Loucy (cell line): Measurements from ENCODE around the gene MYEOV.

Experiments used
- H2AFZ ChIP-seq: fragments of 200-600 bp; sonication (generic); 2 replicates; pipeline ENCODE4 v1.6.0; 2016; ENCODE audit warnings: antibody characterized with exemption, mild to moderate bottlenecking, low read length, moderate library complexity
- H3F3A ChIP-seq: fragments of 200-600 bp; 2 replicates; pipeline ENCODE4 v1.6.0; 2016; ENCODE audit warnings: antibody characterized with exemption, low read depth, mild to moderate bottlenecking
- H3K27me3 ChIP-seq: fragments of 200-600 bp; sonication (generic); 2 replicates; pipeline ENCODE4 v1.6.1; 2014; ENCODE audit warnings: low read length, mild to moderate bottlenecking; ENCODE audit not compliant: insufficient read depth, poor library complexity, severe bottlenecking
- H3K36me3 ChIP-seq: fragments of 200-600 bp; sonication (generic); 2 replicates; pipeline ENCODE4 v1.6.1; 2016; ENCODE audit warnings: low read length; ENCODE audit not compliant: insufficient read depth
- H3K4me1 ChIP-seq: fragments of 200-600 bp; sonication (generic); 2 replicates; pipeline ENCODE4 v1.5.1; 2014; ENCODE audit warnings: low read length, mild to moderate bottlenecking; ENCODE audit not compliant: insufficient read depth, poor library complexity, severe bottlenecking
- H3K4me2 ChIP-seq: fragments of 200-600 bp; sonication (generic); 2 replicates; pipeline ENCODE4 v1.6.0; 2014; ENCODE audit warnings: antibody characterized with exemption, low read length, low read depth, mild to moderate bottlenecking; ENCODE audit not compliant: poor library complexity, severe bottlenecking
- H3K4me3 ChIP-seq: fragments of 200-600 bp; sonication (generic); 2 replicates; pipeline ENCODE4 v1.5.1; 2014; ENCODE audit warnings: low read length, mild to moderate bottlenecking, mixed read lengths; ENCODE audit not compliant: poor library complexity, severe bottlenecking
- H3K79me2 ChIP-seq: fragments of 200-600 bp; sonication (generic); 2 replicates; pipeline ENCODE4 v1.6.1; 2014; ENCODE audit warnings: low read length; ENCODE audit not compliant: insufficient read depth
- H3K9ac ChIP-seq: fragments of 200-600 bp; sonication (generic); 2 replicates; pipeline ENCODE4 v1.6.0; 2014; ENCODE audit warnings: mild to moderate bottlenecking, low read depth, low read length, moderate library complexity; ENCODE audit not compliant: poor library complexity, severe bottlenecking
- H3K9me2 ChIP-seq: fragments of 200-600 bp; sonication (generic); replicated peaks from 2 replicates; pipeline ENCODE4 v1.6.1; 2016; ENCODE audit warnings: low read depth, low read length, mixed read lengths
- H3K9me3 ChIP-seq: fragments of 200-600 bp; sonication (generic); 2 replicates; pipeline ENCODE4 v1.6.1; 2014; ENCODE audit warnings: mild to moderate bottlenecking, antibody characterized with exemption, low read length, low read depth; ENCODE audit not compliant: insufficient read depth
- H4K20me1 ChIP-seq: fragments of 200-600 bp; sonication (generic); 2 replicates; pipeline ENCODE4 v1.6.0; 2014; ENCODE audit warnings: antibody characterized with exemption, low read length, mild to moderate bottlenecking; ENCODE audit not compliant: insufficient read depth, poor library complexity, severe bottlenecking
- CTCF ChIP-seq: fragments of 200-600 bp; sonication (generic); conservative IDR thresholded peaks from 2 replicates; pipeline ENCODE4 v1.5.1; 2014; ENCODE audit warnings: mild to moderate bottlenecking, antibody characterized with exemption, low read length
- EZH2phosphoT487 ChIP-seq: fragments of 200-600 bp; IDR thresholded peaks from 2 replicates; pipeline ENCODE4 v1.6.1; 2018; ENCODE audit warnings: antibody characterized with exemption, mild to moderate bottlenecking, moderate library complexity, borderline replicate concordance

Gene MYEOV

GRCh38 chr11:69300120-69301060, 6.4 kb downstream of the MYEOV start:
- H3K4me1 ChIP-seq = peaks cover 76% of the 10 kb centered on the region
- TF ChIP-seq EZH2phosphoT487 (no peak), CTCF (no peak)
- H3K9ac ChIP-seq = no peak overlapping the region
- peak overlapping the region; percentile 61 for H3K4me2 ChIP-seq
- H3K36me3 ChIP-seq = no peaks in the 10 kb centered on the region
- no peak overlapping the region for H2AFZ ChIP-seq
- H3K27me3 ChIP-seq = no peaks in the 10 kb centered on the region
- no peaks in the 10 kb centered on the region for H3K9me2 ChIP-seq
- H3K9me3 ChIP-seq = no peaks in the 10 kb centered on the region
- H3K79me2 ChIP-seq = no peaks in the 10 kb centered on the region
- no peaks in the 10 kb centered on the region for H3F3A ChIP-seq
- H4K20me1 ChIP-seq = no peaks in the 10 kb centered on the region
- H3K4me3 ChIP-seq = peak overlapping the region; percentile 16

- no peak overlapping the region for H2AFZ ChIP-seq
- H3K9me3 ChIP-seq = no peaks in the 10 kb centered on the region
- H3K4me3 ChIP-seq = no peak overlapping the region
- no peaks in the 10 kb centered on the region for H3K9me2 ChIP-seq
- no peaks in the 10 kb centered on the region for H3K79me2 ChIP-seq
- no peak for TF ChIP-seq EZH2phosphoT487
- TF ChIP-seq CTCF = no peak
- H3K4me1 ChIP-seq = peaks cover 69% of the 10 kb centered on the region
- H3K36me3 ChIP-seq = no peaks in the 10 kb centered on the region
- H4K20me1 ChIP-seq = no peaks in the 10 kb centered on the region
- no peak overlapping the region for H3K9ac ChIP-seq
- H3F3A ChIP-seq = no peaks in the 10 kb centered on the region
- no peak overlapping the region for H3K4me2 ChIP-seq
- H3K27me3 ChIP-seq = no peaks in the 10 kb centered on the region
Measured at GRCh38 chr11:69301081-69301454, 7.1 kb downstream of the MYEOV start.

- H3K4me1 ChIP-seq = peaks cover 63% of the 10 kb centered on the region
- no peak overlapping the region for H3K4me3 ChIP-seq
- H4K20me1 ChIP-seq = no peaks in the 10 kb centered on the region
- H2AFZ ChIP-seq = no peak overlapping the region
- H3K9ac ChIP-seq = peak overlapping the region; percentile 26
- no peaks in the 10 kb centered on the region for H3K27me3 ChIP-seq
- H3K4me2 ChIP-seq = no peak overlapping the region
- no peaks in the 10 kb centered on the region for H3K9me2 ChIP-seq
- H3K79me2 ChIP-seq = no peaks in the 10 kb centered on the region
- no peaks in the 10 kb centered on the region for H3K36me3 ChIP-seq
- H3K9me3 ChIP-seq = no peaks in the 10 kb centered on the region
- no peaks in the 10 kb centered on the region for H3F3A ChIP-seq
- TF ChIP-seq EZH2phosphoT487 (no peak), CTCF (no peak)
Measured at GRCh38 chr11:69301455-69302401, 7.8 kb downstream of the MYEOV start.
